Caco-2 (cell line): ENCODE data around the gene COLEC12. TPM values are rescaled to one million over a fixed set of nuclear protein-coding genes. Genes with fewer than 3 reads are reported as not detected.

Source experiments
- BruUV-seq: library from RNA; stranded (reverse); fragments of 400-500 nt; replicated peaks from 2 replicates; lab custom pipeline; 2021; lab: Mats Ljungman, UMichigan
- CTCF ChIA-PET: fragments of 300-600 bp; sonication (Branson Sonifier 250); formaldehyde crosslinking; loops from one replicate; lab custom pipeline; 2022; ENCODE audit warnings: antibody characterized with exemption; lab: Charles Lee
- POLR2A ChIA-PET: fragments of 300-600 bp; sonication (Branson Sonifier 250); formaldehyde crosslinking; loops from one replicate; lab custom pipeline; 2022; ENCODE audit warnings: antibody characterized with exemption; lab: Charles Lee
- DNase-seq, 2 experiments: peaks; one replicate each; pipeline versions ENCODE4 v3.0.0 to v3.0.0-alpha.2; 2020 to 2022
- H3K27me3 ChIP-seq: replicated peaks from 2 replicates; pipeline ENCODE4 v1.6.0; 2011; ENCODE audit warnings: low read length; ENCODE audit not compliant: control insufficient read depth, insufficient read depth
- H3K36me3 ChIP-seq: 2 replicates; pipeline ENCODE4 v1.5.1; 2011; ENCODE audit warnings: low read length; ENCODE audit not compliant: control insufficient read depth, insufficient read depth
- H3K4me1 ChIP-seq: fragments of 250-450 bp; sonication (Bioruptor Pico); 2 replicates; pipeline ENCODE4 v1.5.1; 2020; ENCODE audit warnings: mild to moderate bottlenecking
- H3K4me3 ChIP-seq: 2 replicates; pipeline ENCODE4 v1.5.1; 2011; ENCODE audit warnings: low read depth, mild to moderate bottlenecking, control low read depth, low read length
- H3K9me3 ChIP-seq: fragments of 250-450 bp; sonication (Bioruptor Pico); 2 replicates; pipeline ENCODE4 v1.5.1; 2020; ENCODE audit warnings: mild to moderate bottlenecking, moderate library complexity
- H3K27ac Mint-ChIP-seq: one replicate; pipeline ENCODE4 v1.8.0; 2022; ENCODE audit warnings: mixed read lengths; ENCODE audit not compliant: unreplicated experiment
- H3K27me3 Mint-ChIP-seq: one replicate; pipeline ENCODE4 v1.8.0; 2022; ENCODE audit warnings: mixed read lengths; ENCODE audit not compliant: insufficient read depth, unreplicated experiment
- H3K36me3 Mint-ChIP-seq: one replicate; pipeline ENCODE4 v1.8.0; 2022; ENCODE audit warnings: mild to moderate bottlenecking, mixed read lengths; ENCODE audit not compliant: insufficient read depth, unreplicated experiment
- H3K4me1 Mint-ChIP-seq: one replicate; pipeline ENCODE4 v1.8.0; 2022; ENCODE audit warnings: low read depth, mixed read lengths; ENCODE audit not compliant: unreplicated experiment
- H3K4me3 Mint-ChIP-seq: one replicate; pipeline ENCODE4 v1.8.0; 2022; ENCODE audit warnings: mild to moderate bottlenecking, moderate library complexity, mixed read lengths; ENCODE audit not compliant: unreplicated experiment
- H3K9me3 Mint-ChIP-seq: one replicate; pipeline ENCODE4 v1.8.0; 2022; ENCODE audit warnings: mixed read lengths; ENCODE audit not compliant: unreplicated experiment
- intact Hi-C: fragments of 100-400 bp; cut with micrococcal nuclease; formaldehyde crosslinking; loops from one replicate; pipeline ENCODE4 v1.10.0; 2022; ENCODE audit not compliant: unreplicated experiment
- total RNA-seq: library from RNA; stranded (reverse); gene quantifications from 2 replicates; pipeline ENCODE4 v1.2.3, GENCODE V29; 2022
- TF ChIP-seq, protein P1 (sequence below), 2 experiments: fragments of 200-600 bp in 1 of 2; IDR thresholded peaks; 1 replicate in 1 of 2; 2 replicates in 1 of 2; pipeline versions ENCODE4 v1.5.1 to v1.8.0; 2011 to 2022; ENCODE audit warnings: antibody characterized with exemption in 1 of 2, control low read depth in 1 of 2, inconsistent platforms in 1 of 2, low read depth in 1 of 2, low read length in 1 of 2, mild to moderate bottlenecking in 1 of 2, moderate library complexity in 1 of 2; ENCODE audit not compliant: insufficient read depth in 1 of 2, severe bottlenecking in 1 of 2, unreplicated experiment in 1 of 2

COLEC12 gene
- total RNA-seq, 1 experiment from 2014 or later, result 0.09 TPM

DNA sequence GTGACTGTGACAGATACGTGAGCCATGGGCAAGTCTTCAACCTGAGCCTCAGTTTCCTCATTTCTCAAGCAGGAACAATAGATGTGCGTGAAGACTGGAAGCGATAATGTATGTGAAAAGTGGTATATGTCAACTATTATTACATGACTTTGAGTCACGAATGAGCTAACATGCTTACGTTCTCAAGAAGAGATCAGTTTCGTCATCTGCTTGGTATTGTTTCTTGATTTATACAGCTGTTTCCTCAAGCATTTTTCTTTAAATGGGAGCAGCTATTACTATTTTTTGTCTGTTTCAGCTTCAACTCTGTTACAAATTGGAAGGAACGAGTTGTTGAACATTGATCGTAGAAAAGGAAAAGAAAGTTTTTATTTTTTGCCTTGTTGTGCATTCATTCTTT, 184.1 kb downstream of the COLEC12 start:
- H3K9me3 ChIP-seq, result no peaks in the 10 kb centered on the region
- no peaks in the 10 kb centered on the region for H3K27me3 ChIP-seq
- H3K4me1 ChIP-seq, result peaks cover 1% of the 10 kb centered on the region; the same call in 1 of the 2 replicates
- Mint-ChIP-seq H3K27me3 (no peaks in the 10 kb centered on the region), H3K4me3 (no peak overlapping the region), H3K9me3 (no peaks in the 10 kb centered on the region), H3K36me3 (no peaks in the 10 kb centered on the region), H3K27ac (no peak overlapping the region), H3K4me1 (no peaks in the 10 kb centered on the region)
- intact Hi-C loops, result no loop called here
- no peak overlapping the region for H3K4me3 ChIP-seq
- DNase-seq, result no peak
- TF ChIP-seq, protein P1, sequence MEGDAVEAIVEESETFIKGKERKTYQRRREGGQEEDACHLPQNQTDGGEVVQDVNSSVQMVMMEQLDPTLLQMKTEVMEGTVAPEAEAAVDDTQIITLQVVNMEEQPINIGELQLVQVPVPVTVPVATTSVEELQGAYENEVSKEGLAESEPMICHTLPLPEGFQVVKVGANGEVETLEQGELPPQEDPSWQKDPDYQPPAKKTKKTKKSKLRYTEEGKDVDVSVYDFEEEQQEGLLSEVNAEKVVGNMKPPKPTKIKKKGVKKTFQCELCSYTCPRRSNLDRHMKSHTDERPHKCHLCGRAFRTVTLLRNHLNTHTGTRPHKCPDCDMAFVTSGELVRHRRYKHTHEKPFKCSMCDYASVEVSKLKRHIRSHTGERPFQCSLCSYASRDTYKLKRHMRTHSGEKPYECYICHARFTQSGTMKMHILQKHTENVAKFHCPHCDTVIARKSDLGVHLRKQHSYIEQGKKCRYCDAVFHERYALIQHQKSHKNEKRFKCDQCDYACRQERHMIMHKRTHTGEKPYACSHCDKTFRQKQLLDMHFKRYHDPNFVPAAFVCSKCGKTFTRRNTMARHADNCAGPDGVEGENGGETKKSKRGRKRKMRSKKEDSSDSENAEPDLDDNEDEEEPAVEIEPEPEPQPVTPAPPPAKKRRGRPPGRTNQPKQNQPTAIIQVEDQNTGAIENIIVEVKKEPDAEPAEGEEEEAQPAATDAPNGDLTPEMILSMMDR (IDR thresholded peaks at IDR 0.05; ENCODE audit: insufficient read depth in 1 of 2, low read depth in 1 of 2, low read length in 1 of 2, severe bottlenecking in 1 of 2, unreplicated experiment in 1 of 2), result no peak
- ChIA-PET CTCF (no interaction called here), POLR2A (no interaction called here)
- H3K36me3 ChIP-seq, result no peaks in the 10 kb centered on the region
- no TSS peak for BruUV-seq

DNA sequence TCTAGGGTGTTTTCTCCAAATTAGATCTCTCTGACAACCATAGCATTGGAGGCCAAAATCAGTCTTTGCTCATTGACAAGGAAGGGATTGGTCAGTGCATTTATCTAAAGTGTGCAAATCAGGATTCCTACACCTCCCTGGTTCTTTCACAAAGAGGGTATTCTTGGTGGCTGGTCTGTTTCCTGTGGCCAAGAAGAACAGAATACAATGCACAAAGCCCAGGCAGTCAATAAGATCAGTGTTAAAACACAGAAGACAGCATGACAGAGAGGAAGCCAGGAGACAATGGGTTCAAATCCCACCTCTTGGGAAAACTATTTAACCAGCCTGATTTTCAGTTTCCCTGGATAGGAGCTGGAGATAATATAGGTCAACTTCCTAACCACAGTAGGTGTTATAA, 186.6 kb downstream of the COLEC12 start:
- TF ChIP-seq, protein P1 (IDR thresholded peaks at IDR 0.05; ENCODE audit: insufficient read depth in 1 of 2, low read depth in 1 of 2, low read length in 1 of 2, severe bottlenecking in 1 of 2, unreplicated experiment in 1 of 2), result no peak
- Histone ChIP-seq H3K4me3 (no peak overlapping the region), H3K36me3 (no peaks in the 10 kb centered on the region), H3K27me3 (no peaks in the 10 kb centered on the region), H3K4me1 (no peaks in the 10 kb centered on the region), H3K9me3 (no peaks in the 10 kb centered on the region)
- Mint-ChIP-seq H3K36me3 (no peaks in the 10 kb centered on the region), H3K27ac (no peak overlapping the region), H3K4me1 (no peaks in the 10 kb centered on the region), H3K27me3 (no peaks in the 10 kb centered on the region), H3K9me3 (no peaks in the 10 kb centered on the region), H3K4me3 (no peak overlapping the region)
- ChIA-PET POLR2A (no interaction called here), CTCF (no interaction called here)
- no TSS peak for BruUV-seq
- DNase-seq, result no peak
- intact Hi-C loops, result no loop called here

DNA sequence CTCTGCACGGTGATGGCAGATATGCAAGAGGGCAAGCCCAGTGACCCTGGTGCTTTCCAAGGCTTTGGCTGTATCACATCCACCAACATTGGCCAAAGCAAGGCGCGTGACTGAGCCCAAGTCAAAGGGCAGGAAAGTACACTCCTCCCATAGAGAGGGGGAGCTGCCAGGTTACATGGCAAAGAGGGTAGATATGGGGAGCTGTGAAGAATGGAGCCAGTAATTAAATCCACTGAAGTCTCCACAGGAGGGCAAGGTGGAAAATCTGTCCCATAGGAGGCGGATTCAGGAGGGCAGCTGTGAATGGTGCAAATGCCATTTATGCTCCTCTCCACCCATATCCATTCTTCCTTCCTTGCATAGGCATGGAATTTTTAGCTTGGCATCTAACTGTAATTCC, 188.1 kb downstream of the COLEC12 start:
- H3K4me1 Mint-ChIP-seq, result peaks cover 2% of the 10 kb centered on the region
- Histone ChIP-seq H3K36me3 (no peaks in the 10 kb centered on the region), H3K4me3 (no peak overlapping the region), H3K4me1 (no peaks in the 10 kb centered on the region), H3K27me3 (no peaks in the 10 kb centered on the region), H3K9me3 (no peaks in the 10 kb centered on the region)
- H3K36me3 Mint-ChIP-seq, result no peaks in the 10 kb centered on the region
- POLR2A ChIA-PET, result no interaction called here
- BruUV-seq, result no TSS peak
- intact Hi-C loops, result no loop called here
- H3K27me3 Mint-ChIP-seq, result no peaks in the 10 kb centered on the region
- H3K9me3 Mint-ChIP-seq, result no peaks in the 10 kb centered on the region
- H3K27ac Mint-ChIP-seq, result no peak overlapping the region
- TF ChIP-seq, protein P1 (IDR thresholded peaks at IDR 0.05; ENCODE audit: insufficient read depth in 1 of 2, low read depth in 1 of 2, low read length in 1 of 2, severe bottlenecking in 1 of 2, unreplicated experiment in 1 of 2), result no peak
- H3K4me3 Mint-ChIP-seq, result no peak overlapping the region
- CTCF ChIA-PET, result no interaction called here
- no peak for DNase-seq
